ENCODE data around the gene MALAT1. TPM values are rescaled to one million over a fixed set of nuclear protein-coding genes. Genes with fewer than 3 reads are reported as not detected.
A peak's percentile ranks its signal among the peaks of the same experiment; 100 is the strongest.

The MALAT1 gene
- total and polyA plus RNA-seq, 10 of the 15 experiments (the other 5 are each of a cell fraction or from before 2014, with no cell fraction given): 448 to 8,160 (median 2,019) TPM

DNA sequence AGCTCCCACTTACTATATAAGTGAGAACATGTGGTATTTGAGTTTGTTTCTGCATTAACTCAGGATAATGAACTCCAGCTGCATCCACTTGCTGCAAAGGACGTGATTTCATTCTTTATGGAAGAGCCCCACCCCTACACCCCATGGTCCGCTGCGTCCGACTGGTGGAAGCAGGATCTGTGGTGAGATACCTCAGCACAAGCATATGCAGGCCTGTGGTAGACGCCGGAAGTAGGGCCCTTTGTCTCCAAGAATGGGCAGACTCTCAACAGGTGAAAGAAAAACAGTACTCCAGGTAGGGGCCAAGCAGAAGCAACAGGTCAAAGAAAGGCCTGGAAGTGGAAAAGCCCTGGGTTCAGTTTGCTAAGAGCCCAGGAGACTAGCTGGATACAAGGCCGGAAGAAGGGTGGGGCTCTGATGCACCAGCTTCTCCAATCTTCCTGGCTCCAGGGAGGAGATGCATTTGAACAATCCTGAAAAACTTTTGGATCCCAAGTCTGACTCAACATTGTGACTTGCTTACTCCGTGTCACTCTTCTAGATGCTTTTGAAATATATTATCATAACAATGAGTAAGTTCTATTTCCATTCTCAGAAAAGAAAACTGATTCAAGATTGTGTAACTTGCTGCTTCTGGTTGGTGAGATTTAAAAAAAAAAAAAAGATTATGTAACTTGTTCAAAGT is 45.9 kb upstream of the MALAT1 start:
- ChIA-PET SMC1A (ENCODE audit: uncharacterized antibody, unreplicated experiment) (no interaction called here), CTCF (no interaction called here), POLR2A (interaction anchor here (0.7 to 1.0 kb wide), 2 partner anchors 19 to 66 kb away, joined by 3 to 4 read pairs; no protein-coding TSS in a partner anchor), RAD21 (ENCODE audit: unreplicated experiment) (no interaction called here)
- Histone ChIP-seq H3K4me1 (ENCODE audit: control insufficient read depth, insufficient read depth, low read length) (peaks cover 17% of the 10 kb centered on the region), H3K27me3 (replicated peaks in 1 of 2; ENCODE audit: control insufficient read depth in 2 of 2, insufficient read depth in 2 of 2, low read length in 1 of 2) (no peaks in the 10 kb centered on the region), H3K4me3 (no peak overlapping the region), H3K36me3 (ENCODE audit: control insufficient read depth in 2 of 2, insufficient read depth in 2 of 2, low read length in 1 of 2) (no peaks in the 10 kb centered on the region), H3K9ac (ENCODE audit: control insufficient read depth, insufficient read depth, low read length) (no peak overlapping the region), H3K27ac (ENCODE audit: control insufficient read depth, insufficient read depth) (no peak overlapping the region), H3K9me3 (replicated peaks; ENCODE audit: control insufficient read depth, insufficient read depth, low read length) (no peaks in the 10 kb centered on the region), H2AFZ (ENCODE audit: control insufficient read depth, low read depth, low read length) (no peak overlapping the region), H3K4me2 (ENCODE audit: control insufficient read depth, insufficient read depth) (no peak overlapping the region), H4K20me1 (ENCODE audit: control insufficient read depth, insufficient read depth) (no peaks in the 10 kb centered on the region), H3K79me2 (ENCODE audit: control insufficient read depth, insufficient read depth, low read length) (peaks cover 32% of the 10 kb centered on the region)
- no peak for TF ChIP-seq IRF4 (IDR thresholded peaks at IDR 0.05; ENCODE audit: low read depth, low read length)
- TF ChIP-seq, protein P1, sequence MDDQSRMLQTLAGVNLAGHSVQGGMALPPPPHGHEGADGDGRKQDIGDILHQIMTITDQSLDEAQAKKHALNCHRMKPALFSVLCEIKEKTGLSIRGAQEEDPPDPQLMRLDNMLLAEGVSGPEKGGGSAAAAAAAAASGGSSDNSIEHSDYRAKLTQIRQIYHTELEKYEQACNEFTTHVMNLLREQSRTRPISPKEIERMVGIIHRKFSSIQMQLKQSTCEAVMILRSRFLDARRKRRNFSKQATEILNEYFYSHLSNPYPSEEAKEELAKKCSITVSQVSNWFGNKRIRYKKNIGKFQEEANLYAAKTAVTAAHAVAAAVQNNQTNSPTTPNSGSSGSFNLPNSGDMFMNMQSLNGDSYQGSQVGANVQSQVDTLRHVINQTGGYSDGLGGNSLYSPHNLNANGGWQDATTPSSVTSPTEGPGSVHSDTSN (IDR thresholded peaks at IDR 0.05; ENCODE audit: insufficient replicate concordance, low read depth, low read length): no peak
- no peak for TF ChIP-seq SREBF1 (IDR thresholded peaks at IDR 0.05; ENCODE audit: low read length)
- TF ChIP-seq BMI1 (IDR thresholded peaks at IDR 0.05; ENCODE audit: borderline replicate concordance): no peak
- no peak for TF ChIP-seq MYC (IDR thresholded peaks at IDR 0.05; ENCODE audit: insufficient read depth, insufficient read length, insufficient replicate concordance, low read length, severe bottlenecking)
- DNase-seq (ENCODE audit: low read depth, low spot score) (no peak), FAIRE-seq (no peak), ATAC-seq (no peak)
- no TSS peak for BruUV-seq (replicated peaks)
- intact Hi-C loops (cut with micrococcal nuclease; ENCODE audit: unreplicated experiment) (no loop called here), in situ Hi-C loops (cut with MboI) (no loop called here)
- WGBS (ENCODE audit: insufficient coverage, insufficient replicate concordance, low lambda C conversion rate, missing lambda C conversion rate): 90% methylated on average over 8 of the region's 8 CpGs

- H3K4me1 ChIP-seq (ENCODE audit: control insufficient read depth, insufficient read depth, low read length): peaks cover 19% of the 10 kb centered on the region; the same call in 1 of the 2 replicates
- peak overlapping the region; percentile 80 for H3K4me3 ChIP-seq
- ATAC-seq (no peak), FAIRE-seq (no peak), DNase-seq (ENCODE audit: low read depth, low spot score) (no peak)
- H3K79me2 ChIP-seq (ENCODE audit: control insufficient read depth, insufficient read depth, low read length): peaks cover 44% of the 10 kb centered on the region
- ChIA-PET CTCF (interaction anchor here (1.1 kb wide), 1 partner anchor 10 kb away, joined by 4 read pairs; no protein-coding TSS in a partner anchor), SMC1A (ENCODE audit: uncharacterized antibody, unreplicated experiment) (no interaction called here), RAD21 (ENCODE audit: unreplicated experiment) (no interaction called here), POLR2A (no interaction called here)
- H3K9me3 ChIP-seq (replicated peaks; ENCODE audit: control insufficient read depth, insufficient read depth, low read length): no peaks in the 10 kb centered on the region
- no TSS peak for BruUV-seq (replicated peaks)
- no peaks in the 10 kb centered on the region for H4K20me1 ChIP-seq (ENCODE audit: control insufficient read depth, insufficient read depth)
- H3K4me2 ChIP-seq (ENCODE audit: control insufficient read depth, insufficient read depth): peak overlapping the region; percentile 97
- H3K9ac ChIP-seq (ENCODE audit: control insufficient read depth, insufficient read depth, low read length): peak overlapping the region; percentile 95
- in situ Hi-C loops (cut with MboI) (no loop called here), intact Hi-C loops (cut with micrococcal nuclease; ENCODE audit: unreplicated experiment) (no loop called here)
- peak overlapping the region; percentile 93 for H3K27ac ChIP-seq (ENCODE audit: control insufficient read depth, insufficient read depth)
- no peaks in the 10 kb centered on the region for H3K27me3 ChIP-seq (replicated peaks in 1 of 2; ENCODE audit: control insufficient read depth in 2 of 2, insufficient read depth in 2 of 2, low read length in 1 of 2)
- 59% methylated on average over 10 of the region's 10 CpGs for WGBS (ENCODE audit: insufficient coverage, insufficient replicate concordance, low lambda C conversion rate, missing lambda C conversion rate)
- H2AFZ ChIP-seq (ENCODE audit: control insufficient read depth, low read depth, low read length): no peak overlapping the region
- no peaks in the 10 kb centered on the region for H3K36me3 ChIP-seq (ENCODE audit: control insufficient read depth in 2 of 2, insufficient read depth in 2 of 2, low read length in 1 of 2)
- TF ChIP-seq CEBPB (IDR thresholded peaks at IDR 0.05; ENCODE audit: borderline replicate concordance in 1 of 2, low read depth in 2 of 2, low read length in 2 of 2) (no peak), CUX1 (IDR thresholded peaks at IDR 0.05; ENCODE audit: insufficient replicate concordance, low read depth, low read length) (no peak)
These were observed 44.5 kb upstream of the MALAT1 start for GRCh38 chr11:65454311-65454695.

Measured in GM12878 (cell line).